GM13976 (cell line): ENCODE data around the gene INMT.

Source experiments
- DNase-seq: peaks from one replicate; pipeline ENCODE4 v3.0.0; 2012; ENCODE audit warnings: low spot score
- in situ Hi-C: fragments of 300-500 bp; cut with MboI; formaldehyde crosslinking; loops from one replicate; pipeline ENCODE4 v1.12.0; 2022; ENCODE audit warnings: low sequenced_read_pairs, mixed read lengths, inconsistent platforms; ENCODE audit not compliant: unreplicated experiment
- TF ChIP-seq, protein P1 (sequence below): IDR thresholded peaks from 2 replicates; pipeline ENCODE4 v1.5.1; 2012; ENCODE audit warnings: borderline replicate concordance, mild to moderate bottlenecking; ENCODE audit not compliant: insufficient read depth; ENCODE audit errors: extremely low read depth, missing control alignments, control extremely low read depth

Gene INMT

DNA sequence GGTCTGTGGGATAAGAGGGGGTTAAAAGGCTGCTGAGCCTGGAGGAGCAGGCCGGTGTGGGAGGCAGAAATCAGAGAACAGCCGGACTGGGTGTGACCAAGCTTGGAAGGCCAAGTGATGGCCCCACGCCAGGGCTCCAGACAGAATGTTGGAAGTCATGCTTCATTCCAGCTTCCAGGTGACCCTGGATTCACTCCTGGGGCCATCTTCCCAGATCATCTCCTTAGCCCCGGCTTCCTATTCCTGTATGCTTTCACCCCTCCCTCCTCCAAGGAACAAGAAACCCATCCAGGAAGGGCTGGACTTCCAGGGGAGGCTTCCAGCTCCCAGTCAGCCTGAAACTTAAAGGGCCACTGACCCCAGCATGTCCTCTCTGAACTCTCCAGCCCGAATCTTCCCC is 1.0 kb downstream of the INMT start:
- TF ChIP-seq, protein P1, sequence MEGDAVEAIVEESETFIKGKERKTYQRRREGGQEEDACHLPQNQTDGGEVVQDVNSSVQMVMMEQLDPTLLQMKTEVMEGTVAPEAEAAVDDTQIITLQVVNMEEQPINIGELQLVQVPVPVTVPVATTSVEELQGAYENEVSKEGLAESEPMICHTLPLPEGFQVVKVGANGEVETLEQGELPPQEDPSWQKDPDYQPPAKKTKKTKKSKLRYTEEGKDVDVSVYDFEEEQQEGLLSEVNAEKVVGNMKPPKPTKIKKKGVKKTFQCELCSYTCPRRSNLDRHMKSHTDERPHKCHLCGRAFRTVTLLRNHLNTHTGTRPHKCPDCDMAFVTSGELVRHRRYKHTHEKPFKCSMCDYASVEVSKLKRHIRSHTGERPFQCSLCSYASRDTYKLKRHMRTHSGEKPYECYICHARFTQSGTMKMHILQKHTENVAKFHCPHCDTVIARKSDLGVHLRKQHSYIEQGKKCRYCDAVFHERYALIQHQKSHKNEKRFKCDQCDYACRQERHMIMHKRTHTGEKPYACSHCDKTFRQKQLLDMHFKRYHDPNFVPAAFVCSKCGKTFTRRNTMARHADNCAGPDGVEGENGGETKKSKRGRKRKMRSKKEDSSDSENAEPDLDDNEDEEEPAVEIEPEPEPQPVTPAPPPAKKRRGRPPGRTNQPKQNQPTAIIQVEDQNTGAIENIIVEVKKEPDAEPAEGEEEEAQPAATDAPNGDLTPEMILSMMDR, result no peak
- in situ Hi-C loops, result no loop called here
- no peak for DNase-seq

- no peak for DNase-seq
- TF ChIP-seq, protein P1, result no peak
- in situ Hi-C loops, result no loop called here
Observed at GRCh38 chr7:30754315-30754877, 2.5 kb downstream of the INMT start.

GRCh38 chr7:30755384-30756154 is 3.6 kb downstream of the INMT start:
- in situ Hi-C loops, result no loop called here
- TF ChIP-seq, protein P1, result no peak
- no peak for DNase-seq

- DNase-seq, result no peak
- TF ChIP-seq, protein P1, result no peak
- in situ Hi-C loops, result no loop called here
Observed at GRCh38 chr7:30757342-30757692, 5.4 kb downstream of the INMT start.

- TF ChIP-seq, protein P1, result no peak
- in situ Hi-C loops, result no loop called here
- DNase-seq, result no peak
Observed at GRCh38 chr7:30760514-30761213, 8.7 kb downstream of the INMT start.

DNA sequence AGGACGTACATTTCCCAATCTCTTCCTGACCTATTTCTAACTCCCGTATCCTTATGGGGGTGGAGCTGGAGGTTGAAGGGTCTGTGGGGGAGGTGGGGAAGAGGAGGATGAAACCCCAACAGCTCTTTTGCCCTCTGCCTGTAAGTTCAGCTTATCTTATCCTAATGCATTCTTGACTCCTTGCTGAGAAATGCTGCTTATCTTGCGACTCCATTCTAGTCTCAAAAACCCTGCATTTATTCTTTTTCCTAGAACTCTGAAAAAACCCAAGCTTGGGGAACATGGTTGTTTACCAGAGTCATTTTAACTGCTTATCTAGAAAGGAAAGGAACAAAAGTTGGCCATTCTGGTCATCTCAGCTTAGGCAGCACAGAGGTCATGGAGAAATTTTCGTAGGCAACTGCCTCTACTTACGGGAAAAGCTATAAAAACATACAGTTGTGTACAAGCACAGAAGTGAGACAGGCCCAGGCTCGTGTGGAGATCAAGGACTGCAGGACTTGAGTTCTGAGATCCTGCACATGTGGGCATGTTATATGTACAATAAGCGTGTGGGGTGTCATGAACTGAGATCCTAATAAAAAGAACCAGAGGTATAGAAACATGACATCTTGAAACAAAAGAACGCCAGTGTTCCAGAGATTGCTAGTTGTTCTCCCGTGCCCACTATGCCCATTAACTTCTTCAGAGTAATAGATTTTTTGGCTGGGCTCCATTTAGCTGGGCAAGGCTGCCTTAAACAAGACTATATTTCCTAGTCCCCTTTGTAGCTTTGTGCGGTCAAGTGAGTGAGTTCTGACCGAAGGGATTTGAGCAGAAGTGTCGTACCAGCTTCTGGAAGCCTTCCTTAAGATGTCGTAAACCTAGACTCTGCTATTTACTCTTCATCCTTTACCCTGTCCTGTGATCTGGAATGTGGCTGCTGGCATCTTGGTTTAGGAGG is 9.6 kb downstream of the INMT start:
- in situ Hi-C loops, result no loop called here
- TF ChIP-seq, protein P1, result no peak
- no peak for DNase-seq
